WTC11 (cell line): ENCODE results near the gene ADGRD2.

ENCODE experiments used
- CBFB ChIP-seq: sonication (generic); formaldehyde crosslinking; IDR thresholded peaks from 2 replicates; pipeline ENCODE4 v1.8.1; 2022; ENCODE audit warnings: mild to moderate bottlenecking, low read depth, missing genetic modification reagents
- CTCF ChIP-seq: fragments of 200-600 bp; IDR thresholded peaks from 2 replicates; pipeline ENCODE4 v1.8.0; 2022; ENCODE audit warnings: antibody characterized with exemption
- FOXJ3 ChIP-seq: sonication (generic); formaldehyde crosslinking; IDR thresholded peaks from 2 replicates; pipeline ENCODE4 v1.9.0; 2021; ENCODE audit warnings: missing genetic modification reagents, mild to moderate bottlenecking, borderline replicate concordance
- ZNF219 ChIP-seq: sonication (generic); formaldehyde crosslinking; IDR thresholded peaks from 2 replicates; pipeline ENCODE4 v1.8.0; 2023; ENCODE audit warnings: missing genetic modification reagents, mild to moderate bottlenecking, borderline replicate concordance
- ZNF232 ChIP-seq: sonication (generic); formaldehyde crosslinking; IDR thresholded peaks from 2 replicates; pipeline ENCODE4 v1.8.0; 2022; ENCODE audit warnings: mild to moderate bottlenecking, missing genetic modification reagents

- TF ChIP-seq ZNF219 (CRISPR knock-in tag) (no peak), CTCF (no peak), ZNF232 (CRISPR knock-in tag) (no peak), FOXJ3 (CRISPR knock-in tag) (no peak), CBFB (CRISPR knock-in tag) (no peak)
Observed at GRCh38 chr9:124506931-124507879, 57.0 kb downstream of the ADGRD2 start, which contains the start of gene NR5A1.
